Mesendoderm (in vitro differentiated cells): Measurements from ENCODE around the gene KRTAP4-6.
"Not testable (repeated sequence)": the region's sequence is repeated elsewhere in the genome, so short reads cannot be mapped to it uniquely, and the experiment has no call there.

ENCODE experiments used
- DNase-seq: peaks from one replicate; pipeline ENCODE4 v3.0.0; 2013
- H2AK5ac ChIP-seq: 2 replicates; pipeline ENCODE4 v1.6.1; 2013; ENCODE audit warnings: low read length, inconsistent platforms
- H2BK120ac ChIP-seq: 2 replicates; pipeline ENCODE4 v1.6.1; 2013; ENCODE audit warnings: low read depth, mild to moderate bottlenecking, low read length, moderate library complexity, mixed read lengths
- H2BK15ac ChIP-seq: replicated peaks from 2 replicates; pipeline ENCODE4 v1.6.1; 2013; ENCODE audit warnings: low read depth, mild to moderate bottlenecking, moderate library complexity
- H2BK5ac ChIP-seq: 2 replicates; pipeline ENCODE4 v1.6.1; 2013; ENCODE audit warnings: low read length, inconsistent platforms
- H3K18ac ChIP-seq: 2 replicates; pipeline ENCODE4 v1.6.1; 2013; ENCODE audit warnings: mild to moderate bottlenecking, low read length, mixed read lengths
- H3K23ac ChIP-seq: one replicate; pipeline ENCODE4 v1.6.1; 2013; ENCODE audit warnings: low read length
- H3K27ac ChIP-seq: 2 replicates; pipeline ENCODE4 v1.5.1; 2013; ENCODE audit warnings: low read depth, mild to moderate bottlenecking, inconsistent platforms, low read length, moderate library complexity
- H3K27me3 ChIP-seq: 2 replicates; pipeline ENCODE4 v1.6.1; 2013; ENCODE audit warnings: low read length, control low read depth, mild to moderate bottlenecking, inconsistent platforms; ENCODE audit not compliant: insufficient read depth, poor library complexity
- H3K36me3 ChIP-seq: 2 replicates; pipeline ENCODE4 v1.6.1; 2013; ENCODE audit warnings: low read length, inconsistent platforms; ENCODE audit not compliant: control insufficient read depth, insufficient read depth
- H3K4ac ChIP-seq: one replicate; pipeline ENCODE4 v1.6.1; 2013; ENCODE audit warnings: low read depth, mild to moderate bottlenecking, low read length, moderate library complexity
- H3K4me1 ChIP-seq: 2 replicates; pipeline ENCODE4 v1.6.1; 2013; ENCODE audit warnings: low read depth, low read length, inconsistent platforms; ENCODE audit not compliant: control insufficient read depth
- H3K4me2 ChIP-seq: 2 replicates; pipeline ENCODE4 v1.6.1; 2013; ENCODE audit warnings: low read length
- H3K4me3 ChIP-seq: 2 replicates; pipeline ENCODE4 v1.5.1; 2013; ENCODE audit warnings: mild to moderate bottlenecking, low read length
- H3K56ac ChIP-seq: one replicate; pipeline ENCODE4 v1.6.1; 2013; ENCODE audit warnings: low read length
- H3K79me1 ChIP-seq: 2 replicates; pipeline ENCODE4 v1.6.1; 2013; ENCODE audit warnings: low read length, inconsistent platforms
- H3K79me2 ChIP-seq: 2 replicates; pipeline ENCODE4 v1.6.1; 2013; ENCODE audit warnings: mild to moderate bottlenecking, low read length; ENCODE audit not compliant: control insufficient read depth, insufficient read depth
- H3K9ac ChIP-seq: 2 replicates; pipeline ENCODE4 v1.6.1; 2013; ENCODE audit warnings: low read length, inconsistent platforms
- H4K5ac ChIP-seq: one replicate; pipeline ENCODE4 v1.6.1; 2013; ENCODE audit warnings: low read length
- H4K8ac ChIP-seq: one replicate; pipeline ENCODE4 v1.6.1; 2013; ENCODE audit warnings: low read depth, mild to moderate bottlenecking, control low read depth, low read length, moderate library complexity
- WGBS: extraction: QIAGEN DNeasy Blood & Tissue Kit; methylation state at CpG from one replicate; pipeline ENCODE4 v1.1.7; 2013; ENCODE audit warnings: low lambda C conversion rate, missing lambda C conversion rate; ENCODE audit not compliant: insufficient coverage; ENCODE audit errors: extremely low coverage; 5-methylcytosine and 5-hydroxymethylcytosine counted together

KRTAP4-6 gene

DNA sequence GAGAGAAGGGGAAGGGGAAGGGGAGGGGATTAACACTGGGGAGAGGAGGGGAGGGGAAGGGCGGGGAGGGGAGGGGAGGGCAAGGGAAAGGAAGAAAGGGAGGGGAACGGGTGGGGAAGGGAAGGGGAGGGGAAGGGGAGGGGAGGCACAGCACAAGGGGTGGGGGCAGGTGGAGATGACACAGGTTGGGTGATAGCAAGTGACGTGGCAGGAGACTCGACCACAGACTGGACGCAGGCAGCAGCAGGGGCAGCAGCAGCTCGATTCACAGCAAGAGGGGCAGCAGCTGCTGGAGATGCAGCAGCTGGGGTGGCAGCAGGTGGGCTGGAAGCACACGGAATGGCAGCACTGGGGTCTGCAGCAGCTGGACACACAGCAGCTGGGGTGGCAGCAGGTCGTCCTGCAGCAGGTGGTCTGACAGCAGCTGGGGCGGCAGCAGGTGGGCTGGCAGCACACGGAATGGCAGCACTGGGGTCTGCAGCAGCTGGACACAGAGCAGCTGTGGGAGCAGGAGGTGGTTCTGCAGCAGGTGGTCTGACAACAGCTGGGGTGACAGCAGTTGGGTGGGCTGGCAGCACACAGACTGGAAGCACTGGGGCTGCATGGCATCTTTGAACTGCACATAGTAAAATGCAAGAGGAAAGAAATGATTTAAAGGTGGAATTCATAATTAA lies 38.6 kb downstream of the KRTAP4-6 start, which contains the start of gene KRTAP4-16:
Gene KRTAP4-16 (minus strand): TSS at position 624 of the 674 bp plus-strand sequence. CDS start 0 bp downstream, at position 624.
- Histone ChIP-seq H2BK120ac (no peak within 1 kb of the TSS), H3K79me1 (no peaks in the 10 kb centered on the region), H3K79me2 (no peaks in the 10 kb centered on the region), H3K4me3 (no peak within 1 kb of the TSS), H3K27ac (no peak within 1 kb of the TSS), H2BK5ac (no peak within 1 kb of the TSS), H3K18ac (no peak within 1 kb of the TSS), H4K5ac (no peak within 1 kb of the TSS), H3K4me2 (no peak within 1 kb of the TSS), H3K4ac (no peak within 1 kb of the TSS), H2BK15ac (no peak within 1 kb of the TSS), H3K36me3 (no peaks in the 10 kb centered on the region), H3K56ac (no peak within 1 kb of the TSS), H3K23ac (no peak within 1 kb of the TSS), H3K27me3 (no peaks in the 10 kb centered on the region), H3K9ac (no peak within 1 kb of the TSS), H4K8ac (no peak within 1 kb of the TSS), H2AK5ac (no peak within 1 kb of the TSS), H3K4me1 (no peaks in the 10 kb centered on the region)
- whole genome bisulfite sequencing: no CpG with 5 or more reads among the region's 10 CpGs
- no peak for DNase-seq

DNA sequence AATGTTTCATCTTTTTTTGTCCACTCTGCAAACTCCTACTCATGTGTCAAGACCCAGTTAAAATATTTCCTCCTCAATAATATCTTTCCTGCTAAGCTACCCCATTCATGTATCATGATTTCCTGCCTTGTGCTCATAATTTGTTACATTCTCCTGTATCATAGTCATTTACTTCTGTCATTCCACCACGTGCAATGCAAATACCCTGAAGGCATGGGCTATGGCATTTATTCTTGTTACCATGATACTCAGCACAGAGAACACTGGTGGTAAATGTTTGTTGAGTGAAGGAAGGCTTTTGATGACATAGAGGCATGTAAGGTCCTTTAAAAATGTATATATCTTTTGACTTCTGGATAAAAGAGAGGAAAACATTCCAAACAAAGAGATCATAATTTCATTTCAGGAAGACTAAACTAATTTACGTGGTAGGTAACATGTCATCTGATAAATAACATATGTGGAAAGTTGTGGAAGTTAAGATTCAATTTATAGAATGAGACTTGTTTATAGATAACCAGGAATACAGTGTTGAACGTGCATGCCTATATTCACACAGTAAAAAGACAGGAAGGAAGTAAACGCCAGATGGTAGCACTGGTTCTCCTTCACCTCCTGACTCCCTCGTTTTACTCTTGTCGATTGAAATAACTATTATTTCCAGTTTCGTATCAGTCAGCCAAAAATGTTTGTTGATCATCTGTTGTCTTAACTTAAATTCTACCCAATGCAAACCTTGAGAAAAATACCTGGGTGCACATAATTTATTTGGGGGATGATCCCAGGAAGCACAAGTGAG lies 40.5 kb downstream of the KRTAP4-6 start:
- H3K79me1 ChIP-seq, H4K8ac ChIP-seq, H3K56ac ChIP-seq, H3K27me3 ChIP-seq, H3K9ac ChIP-seq, H3K36me3 ChIP-seq, H3K4me1 ChIP-seq, DNase-seq, H3K18ac ChIP-seq, H3K4me3 ChIP-seq, H2AK5ac ChIP-seq, H4K5ac ChIP-seq, H2BK15ac ChIP-seq, H3K79me2 ChIP-seq, H2BK5ac ChIP-seq, H3K4me2 ChIP-seq, H3K23ac ChIP-seq, H2BK120ac ChIP-seq, H3K4ac ChIP-seq, H3K27ac ChIP-seq: not testable (repeated sequence)
- WGBS: no CpG with 5 or more reads among the region's 7 CpGs

DNA sequence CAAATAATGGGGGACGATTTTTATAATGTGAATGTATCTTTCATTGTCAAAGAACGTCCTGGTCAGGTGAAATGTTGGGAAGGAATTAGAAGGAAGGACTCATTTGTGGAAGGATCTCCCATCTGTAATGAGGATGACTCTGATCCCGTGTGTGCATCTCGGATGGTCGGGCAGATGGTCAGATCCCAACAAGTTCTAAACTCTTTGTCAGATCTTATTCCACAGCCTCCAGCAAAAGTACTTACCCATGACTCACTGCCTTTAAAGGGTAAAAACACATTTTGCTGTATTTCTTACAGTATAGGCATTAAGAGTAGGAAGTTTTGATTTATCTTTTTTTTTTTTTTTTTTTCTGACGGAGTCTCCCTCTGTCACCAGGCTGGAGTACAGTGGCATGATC lies 41.9 kb downstream of the KRTAP4-6 start:
- H3K9ac ChIP-seq: no peak overlapping the region
- H3K27ac ChIP-seq: no peak overlapping the region
- no peak overlapping the region for H4K5ac ChIP-seq
- H3K79me1 ChIP-seq: no peaks in the 10 kb centered on the region
- no peaks in the 10 kb centered on the region for H3K79me2 ChIP-seq
- H2AK5ac ChIP-seq: no peak overlapping the region
- H3K23ac ChIP-seq: no peak overlapping the region
- WGBS: no CpG with 5 or more reads among the region's 6 CpGs
- H2BK5ac ChIP-seq: no peak overlapping the region
- no peak overlapping the region for H3K4me2 ChIP-seq
- no peaks in the 10 kb centered on the region for H3K27me3 ChIP-seq
- no peak overlapping the region for H3K4ac ChIP-seq
- no peaks in the 10 kb centered on the region for H3K36me3 ChIP-seq
- no peak overlapping the region for H2BK120ac ChIP-seq
- no peak for DNase-seq
- H3K18ac ChIP-seq: no peak overlapping the region
- H4K8ac ChIP-seq: no peak overlapping the region
- H2BK15ac ChIP-seq: no peak overlapping the region
- no peak overlapping the region for H3K4me3 ChIP-seq
- no peak overlapping the region for H3K56ac ChIP-seq
- H3K4me1 ChIP-seq: no peaks in the 10 kb centered on the region

DNA sequence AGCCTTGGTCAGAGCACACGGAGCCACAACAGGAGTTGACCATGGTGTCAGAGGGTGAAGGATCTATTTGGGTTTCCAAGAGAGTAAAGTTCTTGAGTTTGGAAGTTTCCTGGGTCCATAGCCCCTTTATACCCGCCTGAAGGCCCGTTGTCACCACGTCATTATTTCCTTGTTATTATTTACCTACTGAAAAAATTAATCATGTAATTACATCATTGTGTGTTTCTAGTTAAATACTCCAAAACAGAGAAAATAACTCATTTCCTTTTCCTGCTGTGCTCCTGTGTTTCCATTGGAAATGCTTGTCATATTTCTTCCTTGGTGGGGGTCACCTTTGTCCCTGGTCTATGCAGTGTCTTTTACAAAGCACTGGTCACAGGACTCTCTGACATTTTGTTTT lies 42.3 kb downstream of the KRTAP4-6 start, which contains the start of gene KRTAP4-8:
Gene KRTAP4-8 (minus strand): TSS at position 101 of the 400 bp plus-strand sequence. CDS start 58 bp downstream, at position 43.
- Histone ChIP-seq H3K79me2 (no peaks in the 10 kb centered on the region), H3K23ac (no peak within 1 kb of the TSS), H3K79me1 (no peaks in the 10 kb centered on the region), H4K5ac (no peak within 1 kb of the TSS), H4K8ac (no peak within 1 kb of the TSS), H3K9ac (no peak within 1 kb of the TSS), H3K27ac (no peak within 1 kb of the TSS), H3K27me3 (no peaks in the 10 kb centered on the region), H3K4me3 (no peak within 1 kb of the TSS), H2BK5ac (no peak within 1 kb of the TSS), H3K36me3 (no peaks in the 10 kb centered on the region), H3K56ac (no peak within 1 kb of the TSS), H3K4ac (no peak within 1 kb of the TSS), H3K18ac (no peak within 1 kb of the TSS), H3K4me2 (no peak within 1 kb of the TSS), H2BK120ac (no peak within 1 kb of the TSS), H3K4me1 (no peaks in the 10 kb centered on the region), H2AK5ac (no peak within 1 kb of the TSS), H2BK15ac (no peak within 1 kb of the TSS)
- DNase-seq: no peak
- no CpG with 5 or more reads among the region's 4 CpGs for WGBS

- Histone ChIP-seq H2BK5ac (no peak overlapping the region), H3K4ac (no peak overlapping the region), H2AK5ac (no peak overlapping the region), H3K4me3 (no peak overlapping the region), H3K79me2 (no peaks in the 10 kb centered on the region), H3K27me3 (no peaks in the 10 kb centered on the region), H3K9ac (no peak overlapping the region), H4K5ac (no peak overlapping the region), H2BK120ac (no peak overlapping the region), H3K36me3 (no peaks in the 10 kb centered on the region), H2BK15ac (no peak overlapping the region), H3K4me2 (no peak overlapping the region), H3K79me1 (no peaks in the 10 kb centered on the region), H3K27ac (no peak overlapping the region), H4K8ac (no peak overlapping the region), H3K18ac (no peak overlapping the region), H3K4me1 (no peaks in the 10 kb centered on the region), H3K23ac (no peak overlapping the region), H3K56ac (no peak overlapping the region)
- no peak for DNase-seq
- no CpG with 5 or more reads among the region's 7 CpGs for WGBS
Measured at GRCh38 chr17:41096055-41096454, 44.3 kb downstream of the KRTAP4-6 start.
